Psoas muscle (tissue), 8 donors: ENCODE data around the gene HMGXB3. TPM values are rescaled to one million over a fixed set of nuclear protein-coding genes. Genes with fewer than 3 reads are reported as not detected.
A peak's percentile ranks its signal among the peaks of the same experiment; 100 is the strongest.

ENCODE experiments used
- ATAC-seq, 4 donors: fragments of 200-7000 bp; cut with Tn5 transposase; one replicate each; pipeline ENCODE4 v1.9.1; 2020; ENCODE audit warnings: moderate library complexity in 3 of 4, mild to moderate bottlenecking in 2 of 4
- DNase-seq, 2 donors: peaks; one replicate each; pipeline ENCODE4 v3.0.0-alpha.2; 2020
- H3K27ac ChIP-seq: fragments of 200-600 bp; one replicate; pipeline ENCODE4 v1.8.0; 2022
- H3K27me3 ChIP-seq, 3 donors: fragments of 200-600 bp in 1 of 3; one replicate each; pipeline versions ENCODE4 v1.6.1 to v1.8.0; 2013 to 2022; ENCODE audit warnings: low read length in 2 of 3, mild to moderate bottlenecking in 2 of 3, moderate library complexity in 1 of 3; ENCODE audit not compliant: insufficient read depth in 3 of 3
- H3K36me3 ChIP-seq, 2 donors: fragments of 200-600 bp in 1 of 2; one replicate each; pipeline versions ENCODE4 v1.6.1 to v1.8.0; 2013 to 2022; ENCODE audit warnings: low read depth in 1 of 2, mild to moderate bottlenecking in 1 of 2, moderate library complexity in 1 of 2; ENCODE audit not compliant: insufficient read depth in 1 of 2
- H3K4me1 ChIP-seq: fragments of 200-600 bp; one replicate; pipeline ENCODE4 v1.8.0; 2022
- H3K4me3 ChIP-seq: fragments of 200-600 bp; one replicate; pipeline ENCODE4 v1.8.0; 2022; ENCODE audit warnings: mild to moderate bottlenecking
- H3K9me3 ChIP-seq: fragments of 200-600 bp; one replicate; pipeline ENCODE4 v1.8.0; 2022
- WGBS, 3 donors: extraction: QIAGEN DNeasy Blood & Tissue Kit; methylation state at CpG; one replicate each; pipeline versions ENCODE4 v1.1.6 to v1.1.7; 2013; 5-methylcytosine and 5-hydroxymethylcytosine counted together
- intact Hi-C, 2 donors: fragments of 100-400 bp; cut with DNase I; formaldehyde crosslinking; loops; one replicate each; pipeline versions ENCODE4 v1.11.0 to v1.14.2; 2022
- polyA plus RNA-seq, 3 donors: library from polyadenylated mRNA; stranded (reverse); fragments of 200-250 nt; gene quantifications; one replicate each; pipeline ENCODE4 v1.2.3, GENCODE V29; 2013
- total RNA-seq, 4 donors: library from RNA; stranded (reverse); fragmentation: NEBNext Ultra II Directional in 2 of 4; extraction: Animal tissue kit (Norgen Biotek cat#: 25700) in 2 of 4; gene quantifications; one replicate each; pipeline versions ENCODE4 v1.2.1 to v1.2.4, GENCODE V29; 2021 to 2023
- TF ChIP-seq, protein P1 (sequence below): fragments of 200-600 bp; IDR thresholded peaks from one replicate; pipeline ENCODE4 v1.8.0; 2022; ENCODE audit warnings: antibody characterized with exemption
- donor health status: healthy with polysubstance abuse.
- donor health status: DM: no; HTN: no; CAD: no; lungs with moderate emphysema.
- donor health status: Bipolar disorder and iron deficiency.
- donor health status: healthy.
- donor health status: DM: yes; HTN: yes; CAD: no.
- donor health status: DM: no; HTN: no; CAD: no.
- donor health status: DM: no; HTN: no; CAD: no.
- donor health status: DM: yes; HTN: yes; CAD: no.

Gene HMGXB3
- total and polyA plus RNA-seq, 7 donors: 8.6 to 23.2 (median 15.4) TPM

DNA sequence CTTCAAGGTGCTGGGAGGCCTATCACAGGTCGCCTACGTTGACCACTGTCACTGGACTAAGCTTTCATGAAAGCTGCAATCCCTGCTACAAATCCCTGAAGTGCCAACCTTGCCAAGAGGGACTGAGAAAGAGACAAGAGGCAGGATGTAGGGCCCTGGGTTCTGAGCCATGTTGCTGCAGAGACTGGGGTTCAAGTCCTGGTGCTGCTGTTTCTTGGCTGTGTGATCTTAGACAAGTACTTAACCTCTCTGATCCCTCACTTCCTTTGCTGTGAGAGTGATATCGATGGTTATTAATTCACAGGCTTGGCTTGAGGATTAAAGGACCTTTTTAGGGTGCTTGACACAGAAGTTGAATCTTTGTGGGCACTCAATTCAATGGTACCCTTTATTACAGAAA is 70.3 kb downstream of the HMGXB3 start:
- TF ChIP-seq, protein P1, sequence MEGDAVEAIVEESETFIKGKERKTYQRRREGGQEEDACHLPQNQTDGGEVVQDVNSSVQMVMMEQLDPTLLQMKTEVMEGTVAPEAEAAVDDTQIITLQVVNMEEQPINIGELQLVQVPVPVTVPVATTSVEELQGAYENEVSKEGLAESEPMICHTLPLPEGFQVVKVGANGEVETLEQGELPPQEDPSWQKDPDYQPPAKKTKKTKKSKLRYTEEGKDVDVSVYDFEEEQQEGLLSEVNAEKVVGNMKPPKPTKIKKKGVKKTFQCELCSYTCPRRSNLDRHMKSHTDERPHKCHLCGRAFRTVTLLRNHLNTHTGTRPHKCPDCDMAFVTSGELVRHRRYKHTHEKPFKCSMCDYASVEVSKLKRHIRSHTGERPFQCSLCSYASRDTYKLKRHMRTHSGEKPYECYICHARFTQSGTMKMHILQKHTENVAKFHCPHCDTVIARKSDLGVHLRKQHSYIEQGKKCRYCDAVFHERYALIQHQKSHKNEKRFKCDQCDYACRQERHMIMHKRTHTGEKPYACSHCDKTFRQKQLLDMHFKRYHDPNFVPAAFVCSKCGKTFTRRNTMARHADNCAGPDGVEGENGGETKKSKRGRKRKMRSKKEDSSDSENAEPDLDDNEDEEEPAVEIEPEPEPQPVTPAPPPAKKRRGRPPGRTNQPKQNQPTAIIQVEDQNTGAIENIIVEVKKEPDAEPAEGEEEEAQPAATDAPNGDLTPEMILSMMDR: no peak
- WGBS, 3 donors: 92 to 93% (median 92%) methylated on average over 3 of the region's 3 CpGs
- intact Hi-C loops: no loop called here
- DNase-seq (no peak), ATAC-seq (no peak)
- no peaks in the 10 kb centered on the region for H3K9me3 ChIP-seq
- H3K4me1 ChIP-seq: no peaks in the 10 kb centered on the region
- no peaks in the 10 kb centered on the region for H3K36me3 ChIP-seq
- H3K27me3 ChIP-seq: no peaks in the 10 kb centered on the region
- no peak overlapping the region for H3K4me3 ChIP-seq
- H3K27ac ChIP-seq: no peak overlapping the region

DNA sequence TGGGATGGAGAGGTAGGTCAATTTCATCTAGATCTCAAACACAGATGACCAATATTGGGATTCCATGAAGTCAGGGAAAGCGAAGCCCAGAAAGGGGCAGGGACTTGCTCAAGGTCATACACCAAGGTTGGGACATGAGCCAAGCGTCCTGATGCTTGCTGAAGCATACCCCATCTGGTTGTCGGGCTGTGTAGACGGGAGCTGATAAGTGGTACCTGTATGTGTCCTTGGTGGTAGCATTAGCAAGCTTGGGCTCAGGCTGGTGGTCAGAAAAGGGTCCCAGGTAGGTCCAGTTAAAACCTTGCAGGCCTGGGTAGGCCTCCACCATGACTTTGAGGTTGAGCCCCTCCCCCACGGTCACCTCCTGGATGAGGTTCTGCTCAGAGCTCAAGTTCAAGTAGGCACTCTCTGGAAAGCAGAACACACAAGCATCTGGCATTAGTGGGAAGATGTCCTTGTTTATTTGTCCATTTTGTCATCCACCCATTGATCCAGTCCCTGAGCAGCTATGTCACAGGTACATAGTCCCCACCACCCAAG is 72.6 kb downstream of the HMGXB3 start:
- intact Hi-C loops: no loop called here
- DNase-seq (no peak), ATAC-seq (no peak)
- 90 to 95% (median 92%) methylated on average over 5 of the region's 5 CpGs for WGBS, 3 donors
- H3K27ac ChIP-seq: no peak overlapping the region
- no peaks in the 10 kb centered on the region for H3K36me3 ChIP-seq
- no peaks in the 10 kb centered on the region for H3K27me3 ChIP-seq
- H3K4me3 ChIP-seq: no peak overlapping the region
- TF ChIP-seq, protein P1: no peak
- H3K9me3 ChIP-seq: no peaks in the 10 kb centered on the region
- no peaks in the 10 kb centered on the region for H3K4me1 ChIP-seq

DNA sequence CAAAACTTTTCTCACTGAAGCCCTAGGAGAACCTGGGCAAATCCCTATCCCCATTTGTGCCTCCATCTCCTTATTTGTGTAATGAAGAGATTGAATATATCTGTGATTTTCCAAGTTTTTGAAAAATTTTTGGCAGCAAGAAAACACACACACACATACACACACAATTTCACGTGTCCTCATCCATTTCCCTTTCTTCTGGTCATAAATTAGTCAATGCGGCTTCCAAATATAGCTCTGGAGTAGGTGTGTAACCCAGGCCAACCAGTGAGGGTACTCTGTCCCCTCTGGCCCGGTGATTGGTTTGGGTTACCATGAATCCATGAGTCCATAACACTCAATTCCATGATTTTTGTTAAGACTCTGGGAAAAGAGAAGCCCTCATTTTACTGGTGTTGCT is 73.1 kb downstream of the HMGXB3 start:
- no peaks in the 10 kb centered on the region for H3K36me3 ChIP-seq
- H3K4me3 ChIP-seq: no peak overlapping the region
- WGBS, 3 donors: 62 to 79% (median 68%) methylated on average over 3 of the region's 3 CpGs

DNA sequence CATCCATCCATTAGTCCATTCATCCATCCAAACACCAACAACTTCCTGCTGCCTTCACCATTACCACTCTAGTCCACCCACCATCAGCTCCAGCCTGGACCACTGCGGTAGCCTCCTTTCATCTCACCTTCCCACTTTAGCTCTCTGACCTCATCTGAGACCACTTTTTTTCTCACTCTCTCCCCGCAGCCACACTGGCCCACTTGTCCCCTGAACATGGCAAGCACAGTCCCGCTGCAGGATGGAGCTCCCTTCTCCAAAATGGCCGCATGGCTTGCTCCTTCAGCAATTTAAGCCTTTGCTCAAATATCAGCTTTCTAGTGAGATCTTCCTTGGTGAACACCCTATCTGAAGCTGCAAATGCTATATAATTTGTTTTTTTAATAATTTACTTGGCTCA is 74.7 kb downstream of the HMGXB3 start:
- DNase-seq (no peak), ATAC-seq (no peak)
- Histone ChIP-seq H3K27me3 (no peaks in the 10 kb centered on the region), H3K36me3 (no peaks in the 10 kb centered on the region), H3K4me3 (no peak overlapping the region), H3K4me1 (no peaks in the 10 kb centered on the region), H3K9me3 (no peaks in the 10 kb centered on the region), H3K27ac (no peak overlapping the region)
- intact Hi-C loops: no loop called here
- WGBS, 3 donors: 66 to 94% (median 87%) methylated on average over 4 of the region's 4 CpGs
- TF ChIP-seq, protein P1: no peak

More for the DNA sequence above, 73.1 kb downstream of the HMGXB3 start:
- H3K27me3 ChIP-seq: no peaks in the 10 kb centered on the region
- ATAC-seq (no peak), DNase-seq (no peak)
- no peaks in the 10 kb centered on the region for H3K4me1 ChIP-seq
- intact Hi-C loops: no loop called here
- no peak overlapping the region for H3K27ac ChIP-seq
- TF ChIP-seq, protein P1: no peak
- no peaks in the 10 kb centered on the region for H3K9me3 ChIP-seq

DNA sequence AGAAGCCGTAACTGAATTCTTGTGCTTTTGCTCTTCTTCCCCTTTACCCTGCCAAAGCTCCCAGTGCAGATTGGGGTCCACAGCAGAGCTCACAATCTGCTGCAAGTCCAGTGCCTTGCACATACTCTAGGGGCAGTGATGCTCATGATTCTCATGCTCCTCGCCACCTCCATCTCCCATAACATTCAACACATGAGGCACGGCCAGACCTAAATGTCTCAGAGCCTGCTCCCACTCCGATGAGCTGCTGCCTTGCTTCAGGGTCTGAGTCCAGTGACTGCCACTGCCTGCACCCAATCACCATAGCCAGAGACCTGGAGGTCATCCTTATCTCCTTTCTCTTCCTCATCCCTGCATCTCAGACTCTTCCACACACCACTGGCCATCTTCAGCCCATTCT is 75.3 kb downstream of the HMGXB3 start:
- no peaks in the 10 kb centered on the region for H3K27me3 ChIP-seq
- DNase-seq: peak in 1 of 2 donors; percentile 32
- no peaks in the 10 kb centered on the region for H3K9me3 ChIP-seq
- intact Hi-C loops: no loop called here
- 75 to 87% (median 83%) methylated on average over 4 of the region's 4 CpGs for WGBS, 3 donors
- no peaks in the 10 kb centered on the region for H3K4me1 ChIP-seq
- no peak for ATAC-seq
- no peak overlapping the region for H3K4me3 ChIP-seq
- H3K36me3 ChIP-seq: no peaks in the 10 kb centered on the region
- TF ChIP-seq, protein P1: no peak
- H3K27ac ChIP-seq: no peak overlapping the region
